ENCODE measurements around the gene GPBAR1.

GPBAR1 gene

GRCh38 chr2:218229851-218230250 lies 31.0 kb upstream of the GPBAR1 start:
- Histone ChIP-seq H3K27ac (no peak overlapping the region), H2AFZ (no peak overlapping the region), H3K9me3 (ENCODE audit: control insufficient read depth, low read length) (no peaks in the 10 kb centered on the region), H3K9ac (no peak overlapping the region), H3K36me3 (ENCODE audit: control insufficient read depth, insufficient read depth, low read length) (no peaks in the 10 kb centered on the region), H3K4me2 (ENCODE audit: low read length) (no peak overlapping the region), H3K4me1 (no peaks in the 10 kb centered on the region), H3K27me3 (ENCODE audit: control insufficient read depth, insufficient read depth, low read length) (no peaks in the 10 kb centered on the region), H3K79me2 (peaks cover 10% of the 10 kb centered on the region), H3K4me3 (ENCODE audit: low read depth, low read length) (no peak overlapping the region)
- no peak for TF ChIP-seq CTCF (IDR thresholded peaks at IDR 0.05)

- Histone ChIP-seq H3K9ac (no peak overlapping the region), H3K4me2 (ENCODE audit: low read length) (no peak overlapping the region), H3K4me1 (no peaks in the 10 kb centered on the region), H3K79me2 (peaks cover 10% of the 10 kb centered on the region), H3K27ac (no peak overlapping the region), H3K36me3 (ENCODE audit: control insufficient read depth, insufficient read depth, low read length) (no peaks in the 10 kb centered on the region), H3K4me3 (ENCODE audit: low read depth, low read length) (no peak overlapping the region), H3K9me3 (ENCODE audit: control insufficient read depth, low read length) (no peaks in the 10 kb centered on the region), H3K27me3 (ENCODE audit: control insufficient read depth, insufficient read depth, low read length) (no peaks in the 10 kb centered on the region), H2AFZ (no peak overlapping the region)
- TF ChIP-seq CTCF (IDR thresholded peaks at IDR 0.05), result no peak
Measured at GRCh38 chr2:218230882-218231281, 29.9 kb upstream of the GPBAR1 start.

GRCh38 chr2:218233543-218233942 lies 27.3 kb upstream of the GPBAR1 start:
- no peak overlapping the region for H3K4me2 ChIP-seq (ENCODE audit: low read length)
- H2AFZ ChIP-seq, result no peak overlapping the region
- H3K27ac ChIP-seq, result no peak overlapping the region
- H3K9me3 ChIP-seq (ENCODE audit: control insufficient read depth, low read length), result no peaks in the 10 kb centered on the region
- H3K27me3 ChIP-seq (ENCODE audit: control insufficient read depth, insufficient read depth, low read length), result no peaks in the 10 kb centered on the region
- no peak overlapping the region for H3K9ac ChIP-seq
- H3K4me1 ChIP-seq, result no peaks in the 10 kb centered on the region
- H3K79me2 ChIP-seq, result peaks cover 7% of the 10 kb centered on the region
- no peak overlapping the region for H3K4me3 ChIP-seq (ENCODE audit: low read depth, low read length)
- TF ChIP-seq CTCF (IDR thresholded peaks at IDR 0.05), result no peak
- H3K36me3 ChIP-seq (ENCODE audit: control insufficient read depth, insufficient read depth, low read length), result no peaks in the 10 kb centered on the region

- H3K27ac ChIP-seq, result no peak overlapping the region
- no peak overlapping the region for H3K9ac ChIP-seq
- no peaks in the 10 kb centered on the region for H3K27me3 ChIP-seq (ENCODE audit: control insufficient read depth, insufficient read depth, low read length)
- no peak overlapping the region for H2AFZ ChIP-seq
- H3K79me2 ChIP-seq, result peaks cover 7% of the 10 kb centered on the region
- no peak for TF ChIP-seq CTCF (IDR thresholded peaks at IDR 0.05)
- no peaks in the 10 kb centered on the region for H3K36me3 ChIP-seq (ENCODE audit: control insufficient read depth, insufficient read depth, low read length)
- H3K9me3 ChIP-seq (ENCODE audit: control insufficient read depth, low read length), result no peaks in the 10 kb centered on the region
- no peak overlapping the region for H3K4me3 ChIP-seq (ENCODE audit: low read depth, low read length)
- no peak overlapping the region for H3K4me2 ChIP-seq (ENCODE audit: low read length)
- H3K4me1 ChIP-seq, result no peaks in the 10 kb centered on the region
Measured at GRCh38 chr2:218234521-218234920, 26.3 kb upstream of the GPBAR1 start.

- TF ChIP-seq CTCF (IDR thresholded peaks at IDR 0.05), result no peak
- no peaks in the 10 kb centered on the region for H3K36me3 ChIP-seq (ENCODE audit: control insufficient read depth, insufficient read depth, low read length)
Measured at GRCh38 chr2:218235017-218235416, 25.8 kb upstream of the GPBAR1 start.

More at GRCh38 chr2:218235017-218235416, 25.8 kb upstream of the GPBAR1 start:
- H3K9ac ChIP-seq, result no peak overlapping the region
- H3K4me1 ChIP-seq, result no peaks in the 10 kb centered on the region
- no peak overlapping the region for H2AFZ ChIP-seq
- H3K27ac ChIP-seq, result no peak overlapping the region
- no peaks in the 10 kb centered on the region for H3K27me3 ChIP-seq (ENCODE audit: control insufficient read depth, insufficient read depth, low read length)
- H3K9me3 ChIP-seq (ENCODE audit: control insufficient read depth, low read length), result no peaks in the 10 kb centered on the region
- peaks cover 7% of the 10 kb centered on the region for H3K79me2 ChIP-seq
- H3K4me2 ChIP-seq (ENCODE audit: low read length), result no peak overlapping the region
- no peak overlapping the region for H3K4me3 ChIP-seq (ENCODE audit: low read depth, low read length)

Data from parathyroid adenoma (tissue), 2 donors.